HG03064 (cell line): ENCODE data around the gene ZBTB20.

Source experiments
- ATAC-seq: cut with Tn5 transposase; IDR thresholded peaks from one replicate; pipeline ENCODE4 v1.9.1; 2021; ENCODE audit warnings: low read depth; ENCODE audit not compliant: unreplicated experiment

ZBTB20 gene

DNA sequence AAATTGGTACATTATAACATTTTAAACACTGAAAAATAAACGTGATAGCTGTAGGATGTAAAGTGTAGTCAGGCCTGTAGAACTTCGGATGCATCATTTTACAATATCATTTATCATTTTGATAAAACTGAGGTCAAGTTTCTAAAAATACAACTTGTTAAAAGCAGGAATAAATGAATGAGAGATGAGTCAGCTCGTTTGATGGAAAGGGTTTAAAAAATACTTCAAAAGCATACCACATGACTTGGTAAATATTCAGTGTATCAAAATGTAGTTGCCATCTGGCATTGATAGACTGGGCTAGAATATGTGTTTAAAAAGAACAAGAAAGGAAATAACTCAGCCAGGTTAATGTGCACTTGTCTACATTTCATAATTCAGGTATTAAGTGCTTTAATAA, 496.3 kb downstream of the ZBTB20 start:
- ATAC-seq, result no peak

DNA sequence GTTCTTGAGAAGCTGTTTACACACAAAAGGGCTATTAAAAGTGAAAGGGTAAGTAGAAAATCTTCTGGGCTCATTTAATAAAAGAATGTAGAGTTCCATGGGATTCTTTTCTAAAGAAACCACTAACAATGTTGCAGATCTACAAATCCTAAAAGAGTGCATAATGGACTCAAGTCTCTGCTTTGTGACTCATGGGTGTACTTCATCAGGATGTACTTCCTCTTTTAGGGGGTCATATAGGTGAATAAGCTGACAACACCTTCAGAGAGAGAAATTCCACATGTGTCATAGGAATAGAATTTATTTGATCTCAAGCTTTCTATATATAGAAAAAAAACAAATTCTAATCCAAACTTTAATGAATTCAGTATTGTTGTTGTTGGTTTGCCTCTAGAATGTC, 497.8 kb downstream of the ZBTB20 start:
- ATAC-seq, result no peak

DNA sequence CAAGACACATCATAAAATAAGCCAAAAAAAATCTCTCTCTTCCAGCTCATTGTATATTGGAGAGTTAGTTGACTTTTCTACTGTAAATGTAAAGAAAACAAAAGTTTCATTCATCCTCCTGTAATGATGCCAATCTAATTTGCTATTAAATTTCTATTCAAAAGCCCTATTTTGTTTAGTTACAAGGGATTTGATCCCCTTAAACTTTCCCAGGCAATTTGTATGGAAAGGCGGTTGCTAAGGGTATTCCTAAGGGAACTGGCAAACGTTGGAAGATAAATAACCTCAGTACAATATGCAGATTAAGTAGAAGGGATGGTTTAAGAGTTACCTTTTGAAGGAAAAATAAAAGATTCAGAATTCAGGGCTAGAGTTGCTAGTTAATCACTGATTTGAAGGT, 500.6 kb downstream of the ZBTB20 start:
- ATAC-seq, result no peak

- ATAC-seq, result no peak
Measured at GRCh38 chr3:114645392-114645791, 501.7 kb downstream of the ZBTB20 start.

- ATAC-seq, result no peak
Measured at GRCh38 chr3:114644367-114644766, 502.7 kb downstream of the ZBTB20 start.

DNA sequence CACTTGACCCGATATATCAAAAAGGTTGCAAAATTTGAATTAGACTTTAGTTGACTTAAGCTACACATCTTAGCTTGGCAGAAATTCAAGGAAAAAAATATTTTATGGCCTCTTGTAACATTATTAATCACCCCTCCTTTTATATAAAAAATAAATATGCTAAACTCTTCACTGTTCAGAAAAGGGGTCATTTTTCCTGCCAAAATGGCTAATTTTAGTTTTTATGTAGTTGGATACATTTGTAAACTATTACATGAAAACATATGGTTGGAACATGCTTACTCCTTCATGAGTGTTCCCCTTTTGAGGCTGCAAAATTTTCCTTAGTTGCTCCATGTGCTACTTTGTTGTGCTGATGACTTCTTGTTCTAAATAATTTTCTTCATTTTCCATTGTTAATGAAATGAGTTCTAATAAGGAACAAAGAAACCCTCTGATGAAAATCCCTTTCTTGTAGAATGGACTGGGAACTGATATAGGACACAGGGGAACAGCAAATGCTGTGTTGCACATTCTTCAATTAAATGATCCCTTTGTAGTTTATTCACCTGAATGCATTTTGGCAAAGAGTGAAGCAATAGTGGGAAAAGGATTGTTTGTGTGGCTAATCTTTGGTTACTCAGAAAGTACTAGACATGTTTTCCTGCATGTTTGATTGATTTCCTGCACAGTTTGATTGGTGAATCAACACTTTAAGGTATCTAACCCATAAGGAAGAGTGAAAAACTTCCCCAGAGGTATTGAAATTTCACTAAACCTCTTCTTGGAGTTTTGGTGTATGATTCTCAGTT, 503.9 kb downstream of the ZBTB20 start:
- ATAC-seq, result no peak

- ATAC-seq, result no peak
Measured at GRCh38 chr3:114640126-114640525, 507.0 kb downstream of the ZBTB20 start.

- no peak for ATAC-seq
Measured at GRCh38 chr3:114639171-114639570, 507.9 kb downstream of the ZBTB20 start.

DNA sequence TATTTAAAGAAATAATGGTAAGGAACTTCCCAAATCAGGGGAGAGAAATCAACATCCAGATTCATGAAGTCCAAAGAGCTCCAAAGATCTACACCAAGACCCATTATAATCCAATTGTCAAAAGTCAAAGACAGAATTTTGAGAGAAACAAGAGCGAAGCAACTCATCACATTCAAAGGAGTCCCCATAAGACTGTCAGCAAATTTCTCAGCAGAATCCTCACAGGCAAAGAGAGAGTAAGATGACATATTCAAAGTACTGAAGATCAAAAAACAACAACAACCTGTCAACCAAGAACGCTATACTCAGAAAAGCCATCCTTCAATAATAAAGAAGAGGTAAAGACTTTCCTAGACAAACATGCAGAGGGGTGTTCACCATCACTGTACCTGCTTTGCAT, 511.2 kb downstream of the ZBTB20 start:
- ATAC-seq, result no peak

DNA sequence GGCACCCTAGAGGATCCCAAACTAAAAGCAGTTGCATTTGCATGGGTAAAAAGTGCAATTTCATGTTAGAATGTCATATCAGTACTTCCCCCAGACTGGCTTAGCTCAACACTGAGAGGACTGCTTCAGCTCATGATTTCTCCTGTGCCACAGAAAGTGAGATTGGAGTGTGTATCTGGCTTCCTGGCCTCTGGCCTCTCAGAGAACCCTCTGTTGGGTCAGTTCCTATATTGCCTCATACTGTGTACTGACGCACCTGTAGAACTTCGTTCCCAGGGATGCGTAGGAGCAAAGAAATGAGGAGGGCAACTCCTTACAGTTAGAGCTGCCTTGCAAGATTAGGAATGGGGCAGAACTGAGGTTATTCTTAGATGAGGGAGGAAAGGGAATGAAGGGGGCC, 512.5 kb downstream of the ZBTB20 start:
- no peak for ATAC-seq

DNA sequence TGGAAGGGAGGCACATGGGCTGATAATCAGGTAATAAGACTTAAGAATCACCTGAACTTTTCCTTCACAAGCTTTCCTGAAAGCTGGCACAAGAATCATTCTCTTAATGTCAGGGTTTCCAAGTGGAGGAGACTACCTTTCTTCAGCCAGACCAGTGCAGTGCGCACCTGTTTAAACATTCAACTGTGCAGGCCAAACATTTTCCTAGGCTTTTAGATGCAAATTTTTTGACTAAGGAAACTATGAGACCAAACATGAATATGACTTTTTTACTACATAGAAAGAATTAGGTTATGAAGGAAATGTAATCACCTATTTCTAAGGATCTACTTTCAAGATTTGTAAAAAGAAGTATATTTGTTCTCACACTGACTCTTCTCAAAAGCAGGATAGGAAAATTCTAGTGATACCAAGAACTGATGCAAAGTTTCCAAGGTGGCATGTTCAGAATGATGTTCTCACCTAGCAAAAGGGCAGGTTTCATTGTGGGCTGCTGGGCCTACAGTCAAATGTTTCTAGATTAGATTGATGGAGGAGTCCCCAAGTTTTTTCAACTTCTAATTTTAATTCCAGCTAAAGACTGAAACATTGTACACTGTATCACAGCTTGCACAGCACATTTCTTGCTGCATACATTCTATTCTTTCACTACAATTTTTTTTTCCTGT, 514.2 kb downstream of the ZBTB20 start:
- no peak for ATAC-seq

GRCh38 chr3:114627770-114628169, 519.3 kb downstream of the ZBTB20 start:
- no peak for ATAC-seq

GRCh38 chr3:114626751-114627150, 520.3 kb downstream of the ZBTB20 start:
- ATAC-seq, result no peak

DNA sequence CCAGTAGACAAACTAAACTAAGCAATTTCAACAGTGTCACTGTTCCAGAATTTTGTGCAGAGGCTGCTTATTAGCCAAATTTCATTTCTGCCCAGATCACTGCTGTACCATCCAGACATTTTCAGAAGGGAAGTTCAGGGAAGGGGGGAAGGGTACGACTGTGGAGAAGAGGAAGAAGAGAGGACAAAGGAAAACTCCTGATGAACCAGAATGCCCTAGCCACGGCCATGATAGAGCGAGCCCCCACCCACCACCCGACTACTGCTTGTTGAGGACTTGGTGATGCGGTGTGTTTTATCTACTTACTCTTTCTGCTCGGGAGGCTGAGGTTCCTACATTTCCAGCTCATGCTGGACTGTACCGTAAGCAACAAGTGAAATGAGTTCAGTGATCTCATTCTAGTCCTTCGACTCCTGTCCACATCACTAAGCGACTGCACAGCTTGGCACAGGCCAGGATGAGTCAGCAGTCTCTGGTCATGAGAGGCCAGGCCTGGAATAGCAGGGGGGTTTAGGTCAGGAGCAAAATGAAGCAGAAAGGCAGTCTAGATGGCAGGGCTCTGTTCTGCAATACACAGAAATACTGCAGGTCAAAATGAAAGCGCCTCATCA, 522.4 kb downstream of the ZBTB20 start:
- no peak for ATAC-seq

DNA sequence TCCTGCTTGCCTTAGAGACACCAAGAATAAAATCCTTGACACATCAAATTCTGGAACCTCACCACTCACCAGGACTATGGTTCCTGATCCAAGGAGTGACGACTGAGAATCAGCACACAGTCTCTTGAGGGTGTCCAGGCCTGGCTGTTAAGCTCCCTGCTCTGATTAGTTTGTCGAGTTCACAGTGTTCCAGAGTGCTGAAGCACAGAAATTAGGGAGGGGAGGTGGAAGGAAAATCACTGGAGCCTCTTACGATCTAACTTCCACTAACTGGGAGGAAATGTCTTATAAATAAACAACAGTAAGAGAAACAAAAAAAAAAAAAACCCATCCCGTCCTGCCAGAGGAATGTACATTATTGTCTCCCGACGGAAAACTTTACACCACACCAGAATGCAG, 523.0 kb downstream of the ZBTB20 start:
- ATAC-seq, result no peak

DNA sequence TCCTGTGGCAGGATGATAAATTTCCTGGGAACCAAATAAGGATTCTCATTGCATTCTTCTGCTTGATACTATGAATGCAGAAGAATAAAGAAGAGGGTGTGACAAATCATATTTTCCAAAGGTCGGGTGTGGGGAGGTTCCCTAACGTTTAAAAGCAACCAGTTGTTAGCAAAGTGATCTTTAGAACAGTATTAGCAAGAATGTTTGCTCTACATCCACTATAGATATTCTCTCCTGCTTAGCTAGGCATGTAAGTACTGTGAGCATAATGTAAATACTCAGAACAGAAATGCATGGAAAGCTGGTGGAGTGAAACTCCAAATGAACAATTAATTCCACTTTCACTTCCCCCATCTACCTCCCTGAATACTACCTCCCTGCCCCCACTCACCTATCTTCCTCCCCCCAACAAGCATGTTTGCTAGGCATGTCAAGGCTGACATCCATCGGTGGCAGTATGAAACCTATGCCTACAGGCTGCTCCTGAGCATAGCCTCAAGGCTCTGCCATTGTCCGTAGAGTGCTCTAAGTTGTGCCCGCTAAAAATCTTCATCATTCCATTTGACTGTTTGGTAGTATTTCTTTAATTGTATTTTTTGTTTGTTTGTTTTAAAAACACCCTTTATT, 523.6 kb downstream of the ZBTB20 start:
- no peak for ATAC-seq

GRCh38 chr3:114622001-114622400, 525.1 kb downstream of the ZBTB20 start:
- ATAC-seq, result no peak

DNA sequence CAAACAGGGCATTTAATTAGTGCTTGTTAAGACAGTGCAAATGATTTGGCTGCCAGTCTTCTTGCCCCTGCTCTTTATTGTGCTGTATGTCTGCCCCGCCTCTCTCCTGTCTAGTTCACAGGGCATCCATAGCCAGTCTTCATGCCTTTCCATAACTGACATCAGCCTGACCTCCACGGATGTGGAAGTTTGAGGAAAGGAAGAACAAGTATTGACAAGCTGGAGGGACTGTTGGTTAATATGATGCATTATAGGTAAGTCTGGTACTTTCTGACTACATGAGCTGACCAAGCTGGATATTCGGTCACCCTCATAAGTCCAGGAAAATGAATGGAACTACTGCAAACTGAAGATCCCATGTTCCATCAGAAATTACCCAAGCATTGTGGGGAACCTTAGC, 527.3 kb downstream of the ZBTB20 start:
- ATAC-seq, result no peak

GRCh38 chr3:114615523-114616085, 531.5 kb downstream of the ZBTB20 start:
- ATAC-seq, result no peak

DNA sequence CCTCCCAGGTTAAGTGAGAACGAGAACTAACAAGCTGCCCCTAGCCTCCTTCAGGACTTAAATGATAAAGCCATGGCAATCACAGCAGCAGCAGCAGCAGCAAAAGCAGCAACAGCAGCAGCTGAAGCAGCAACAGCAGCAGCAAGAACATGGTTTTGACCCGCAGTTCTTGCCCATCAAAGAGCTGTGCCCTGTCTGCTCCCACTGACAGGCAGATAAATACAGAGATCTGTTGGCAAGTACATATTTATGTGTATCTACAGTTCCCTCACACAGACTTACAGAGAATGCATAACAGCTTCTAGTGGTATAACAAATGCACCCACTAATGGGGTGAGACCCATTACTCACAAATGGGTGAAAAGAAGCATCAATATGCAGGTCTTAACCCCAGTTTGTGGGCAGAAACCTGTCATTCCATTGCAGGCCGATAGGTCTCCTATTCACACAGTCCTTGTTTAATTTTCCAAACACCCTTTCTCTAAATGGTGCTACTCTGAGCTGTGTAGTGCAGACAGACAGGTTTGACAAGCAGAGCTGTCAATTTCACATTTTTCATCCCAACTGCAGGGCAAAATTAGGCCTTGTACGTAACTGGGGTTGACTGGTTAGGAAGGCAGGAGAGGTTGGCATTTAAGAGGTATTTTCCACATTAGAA, 537.0 kb downstream of the ZBTB20 start:
- no peak for ATAC-seq

- ATAC-seq, result no peak
Measured at GRCh38 chr3:114608293-114608692, 538.8 kb downstream of the ZBTB20 start.
